ENCODE measurements around the gene SZT2. TPM values are rescaled to one million over a fixed set of nuclear protein-coding genes. Genes with fewer than 3 reads are reported as not detected.

Gene SZT2
- total RNA-seq, 1 donor from 2014 or later: 24.8 TPM

GRCh38 chr1:43382027-43382779, 7.5 kb upstream of the SZT2 start:
- H3K36me3 ChIP-seq: peaks cover 60% of the 10 kb centered on the region
- H3K9me3 ChIP-seq (replicated peaks): no peaks in the 10 kb centered on the region
- peak overlapping the region; percentile 58 for H3K27ac ChIP-seq (replicated peaks)
- DNase-seq: no peak
- no peak overlapping the region for H3K4me3 ChIP-seq
- intact Hi-C loops (cut with micrococcal nuclease): loop anchor here (10.0 kb wide), 1 partner anchor 157 kb away; no protein-coding TSS in a partner anchor
- TF ChIP-seq CTCF (IDR thresholded peaks at IDR 0.05; ENCODE audit: borderline replicate concordance): no peak
- H3K27me3 ChIP-seq (ENCODE audit: low read depth): no peaks in the 10 kb centered on the region
- peaks cover 32% of the 10 kb centered on the region for H3K4me1 ChIP-seq

- no peaks in the 10 kb centered on the region for H3K9me3 ChIP-seq (replicated peaks)
- no peak overlapping the region for H3K4me3 ChIP-seq
- DNase-seq: no peak
- peak; percentile 52 for TF ChIP-seq CTCF (IDR thresholded peaks at IDR 0.05; ENCODE audit: borderline replicate concordance)
- no peak overlapping the region for H3K27ac ChIP-seq (replicated peaks)
- H3K27me3 ChIP-seq (ENCODE audit: low read depth): no peaks in the 10 kb centered on the region
- intact Hi-C loops (cut with micrococcal nuclease): loop anchor here (10.0 kb wide), 1 partner anchor 159 kb away; no protein-coding TSS in a partner anchor
- peaks cover 64% of the 10 kb centered on the region for H3K36me3 ChIP-seq
- H3K4me1 ChIP-seq: peaks cover 43% of the 10 kb centered on the region
These were observed 6.2 kb upstream of the SZT2 start for GRCh38 chr1:43383449-43383848.

GRCh38 chr1:43386676-43387075, 3.0 kb upstream of the SZT2 start:
- Histone ChIP-seq H3K4me3 (no peak overlapping the region), H3K9me3 (replicated peaks) (no peaks in the 10 kb centered on the region), H3K27ac (replicated peaks) (no peak overlapping the region), H3K27me3 (ENCODE audit: low read depth) (no peaks in the 10 kb centered on the region), H3K36me3 (peaks cover 52% of the 10 kb centered on the region), H3K4me1 (peaks cover 66% of the 10 kb centered on the region)
- no peak for TF ChIP-seq CTCF (IDR thresholded peaks at IDR 0.05; ENCODE audit: borderline replicate concordance)
- no peak for DNase-seq
- intact Hi-C loops (cut with micrococcal nuclease): loop anchor here (10.0 kb wide), 1 partner anchor 162 kb away; no protein-coding TSS in a partner anchor

GRCh38 chr1:43387976-43388599, 1.6 kb upstream of the SZT2 start:
- Histone ChIP-seq H3K27ac (replicated peaks) (no peak overlapping the region), H3K4me3 (peak overlapping the region; percentile 90), H3K9me3 (replicated peaks) (no peaks in the 10 kb centered on the region), H3K36me3 (peaks cover 45% of the 10 kb centered on the region), H3K27me3 (ENCODE audit: low read depth) (no peaks in the 10 kb centered on the region), H3K4me1 (peaks cover 52% of the 10 kb centered on the region)
- intact Hi-C loops (cut with micrococcal nuclease): loop anchor here (10.0 kb wide), 1 partner anchor 163 kb away; no protein-coding TSS in a partner anchor
- no peak for DNase-seq
- no peak for TF ChIP-seq CTCF (IDR thresholded peaks at IDR 0.05; ENCODE audit: borderline replicate concordance)

GRCh38 chr1:43388613-43389012, 1.1 kb upstream of the SZT2 start:
- Histone ChIP-seq H3K27ac (replicated peaks) (no peak overlapping the region), H3K4me3 (peak overlapping the region; percentile 90), H3K36me3 (peaks cover 39% of the 10 kb centered on the region), H3K27me3 (ENCODE audit: low read depth) (no peaks in the 10 kb centered on the region), H3K9me3 (replicated peaks) (no peaks in the 10 kb centered on the region), H3K4me1 (peaks cover 47% of the 10 kb centered on the region)
- DNase-seq: no peak
- intact Hi-C loops (cut with micrococcal nuclease): loop anchor here (10.0 kb wide), 1 partner anchor 164 kb away; no protein-coding TSS in a partner anchor
- no peak for TF ChIP-seq CTCF (IDR thresholded peaks at IDR 0.05; ENCODE audit: borderline replicate concordance)

Data from left ventricle myocardium inferior (tissue), 1 donor.